H1 (cell line): ENCODE data around the gene KRT14. TPM values are rescaled to one million over a fixed set of nuclear protein-coding genes. Genes with fewer than 3 reads are reported as not detected.

Source experiments
- CTCF ChIA-PET: fragments of 300-600 bp; sonication (Branson Sonifier 250); formaldehyde crosslinking; loops from one replicate; lab custom pipeline; 2021; ENCODE audit not compliant: partially characterized antibody; lab: Charles Lee
- POLR2A ChIA-PET: fragments of 300-600 bp; sonication (Branson Sonifier 250); formaldehyde crosslinking; loops from one replicate; lab custom pipeline; 2021; ENCODE audit warnings: inconsistent platforms; ENCODE audit not compliant: partially characterized antibody; lab: Charles Lee
- DNase-seq, 2 experiments: peaks; one replicate each; pipeline versions ENCODE4 v3.0.0 to v3.0.0-alpha.2; 2010 to 2022; ENCODE audit warnings: low spot score in 2 of 2, low read depth in 1 of 2, mixed read lengths in 1 of 2
- FAIRE-seq: peaks from 2 replicates; lab custom pipeline; 2011; peaks lifted over from hg19 to GRCh38; lab: Jason Lieb, UNC
- H2AFZ ChIP-seq: 2 replicates; pipeline ENCODE4 v1.8.1; 2012; ENCODE audit warnings: low read length, inconsistent platforms
- H2AK5ac ChIP-seq: 2 replicates; pipeline ENCODE4 v1.6.1; 2013; ENCODE audit warnings: low read depth, low read length
- H2BK120ac ChIP-seq: replicated peaks from 2 replicates; pipeline ENCODE3; 2013; ENCODE audit warnings: low read depth, low read length, inconsistent platforms
- H2BK12ac ChIP-seq: 2 replicates; pipeline ENCODE4 v1.6.1; 2013; ENCODE audit warnings: low read depth, low read length
- H2BK15ac ChIP-seq: 2 replicates; pipeline ENCODE4 v1.6.1; 2013; ENCODE audit warnings: low read length
- H2BK20ac ChIP-seq: 2 replicates; pipeline ENCODE4 v1.6.1; 2013; ENCODE audit warnings: low read length
- H2BK5ac ChIP-seq: 2 replicates; pipeline ENCODE4 v1.6.1; 2013; ENCODE audit warnings: low read depth, low read length
- H3K14ac ChIP-seq: 2 replicates; pipeline ENCODE4 v1.6.1; 2013; ENCODE audit warnings: inconsistent platforms; ENCODE audit not compliant: insufficient read length
- H3K18ac ChIP-seq: 2 replicates; pipeline ENCODE4 v1.6.1; 2013; ENCODE audit warnings: low read length; ENCODE audit errors: extremely low read depth
- H3K23ac ChIP-seq: 2 replicates; pipeline ENCODE4 v1.6.1; 2013; ENCODE audit warnings: inconsistent platforms; ENCODE audit not compliant: insufficient read length
- H3K23me2 ChIP-seq: 2 replicates; pipeline ENCODE4 v1.6.1; 2013; ENCODE audit warnings: low read depth, low read length
- H3K27ac ChIP-seq: 2 replicates; pipeline ENCODE4 v1.6.1; 2011; ENCODE audit warnings: low read depth, low read length, inconsistent platforms
- H3K27me3 ChIP-seq, 4 experiments: replicated peaks in 1 of 4; 1 replicate in 1 of 4; 2 replicates in 3 of 4; pipeline versions ENCODE4 v1.6.1 to v1.8.1; 2011 to 2013; ENCODE audit warnings: low read length in 3 of 4, mild to moderate bottlenecking in 3 of 4, inconsistent platforms in 2 of 4, mixed read lengths in 2 of 4, moderate library complexity in 1 of 4; ENCODE audit not compliant: control insufficient read depth in 3 of 4, insufficient read depth in 3 of 4; ENCODE audit errors: extremely low read depth in 1 of 4
- H3K36me3 ChIP-seq, 4 experiments: 2 replicates each; pipeline versions ENCODE4 v1.6.1 to v1.8.1; 2011 to 2013; ENCODE audit warnings: mild to moderate bottlenecking in 4 of 4, low read length in 3 of 4, moderate library complexity in 2 of 4, control low read depth in 1 of 4, inconsistent platforms in 1 of 4; ENCODE audit not compliant: insufficient read depth in 4 of 4, control insufficient read depth in 2 of 4
- H3K4ac ChIP-seq: replicated peaks from 2 replicates; pipeline ENCODE3; 2013; ENCODE audit warnings: low read length, low read depth, mixed read lengths, inconsistent platforms; ENCODE audit not compliant: insufficient read length
- H3K4me1 ChIP-seq, 4 experiments: replicated peaks in 1 of 4; 1 replicate in 1 of 4; 2 replicates in 3 of 4; pipeline versions ENCODE4 v1.6.1 to v1.8.1; 2011 to 2013; ENCODE audit warnings: low read length in 3 of 4, inconsistent platforms in 2 of 4, mixed read lengths in 1 of 4; ENCODE audit not compliant: insufficient read depth in 4 of 4, control insufficient read depth in 3 of 4
- H3K4me2 ChIP-seq, 2 experiments: 2 replicates each; pipeline versions ENCODE4 v1.6.1 to v1.8.1; 2011 to 2013; ENCODE audit warnings: low read depth in 2 of 2, low read length in 2 of 2, control low read depth in 1 of 2, inconsistent platforms in 1 of 2, mild to moderate bottlenecking in 1 of 2; ENCODE audit not compliant: insufficient read depth in 1 of 2
- H3K4me3 ChIP-seq, 4 experiments: fragments of 200-600, 300-600 bp in 1 of 4; sonication (generic), shearing (Covaris generic), sonication (Bioruptor Twin) in 1 of 4; 2 replicates each; pipeline versions ENCODE4 v1.5.1 to v1.8.1; 2011 to 2016; ENCODE audit warnings: low read length in 4 of 4, low read depth in 3 of 4, control low read depth in 2 of 4, inconsistent platforms in 2 of 4, mild to moderate bottlenecking in 2 of 4, mixed read lengths in 1 of 4, moderate library complexity in 1 of 4; ENCODE audit not compliant: insufficient read depth in 2 of 4; ENCODE audit errors: extremely low read depth in 1 of 4
- H3K56ac ChIP-seq: replicated peaks from 2 replicates; pipeline ENCODE3; 2013; ENCODE audit warnings: low read depth, mild to moderate bottlenecking, mixed read lengths, low read length, inconsistent platforms; ENCODE audit not compliant: insufficient read length
- H3K79me1 ChIP-seq: 2 replicates; pipeline ENCODE4 v1.6.1; 2013; ENCODE audit warnings: low read depth, low read length, control low read depth
- H3K79me2 ChIP-seq, 2 experiments: 2 replicates each; pipeline versions ENCODE4 v1.6.1 to v1.8.1; 2012 to 2013; ENCODE audit warnings: low read length in 2 of 2, mild to moderate bottlenecking in 2 of 2, inconsistent platforms in 1 of 2; ENCODE audit not compliant: insufficient read depth in 2 of 2, control insufficient read depth in 1 of 2
- H3K9ac ChIP-seq, 4 experiments: replicated peaks in 1 of 4; 1 replicate in 1 of 4; 2 replicates in 3 of 4; pipeline versions ENCODE4 v1.6.1 to v1.8.1; 2011 to 2013; ENCODE audit warnings: low read depth in 3 of 4, low read length in 3 of 4, control low read depth in 2 of 4, mild to moderate bottlenecking in 2 of 4, moderate library complexity in 2 of 4, inconsistent platforms in 1 of 4; ENCODE audit errors: extremely low read depth in 1 of 4
- H3K9me3 ChIP-seq, 2 experiments: 2 replicates each; pipeline versions ENCODE4 v1.6.1 to v1.8.1; 2012 to 2013; ENCODE audit warnings: mild to moderate bottlenecking in 2 of 2, moderate library complexity in 2 of 2, control low read depth in 1 of 2, inconsistent platforms in 1 of 2, low read depth in 1 of 2, low read length in 1 of 2, mixed read lengths in 1 of 2; ENCODE audit not compliant: insufficient read depth in 2 of 2
- H4K20me1 ChIP-seq, 2 experiments: replicated peaks in 1 of 2; 2 replicates each; pipeline versions ENCODE3 to v1.8.1; 2011 to 2013; ENCODE audit warnings: inconsistent platforms in 2 of 2, low read length in 2 of 2, mild to moderate bottlenecking in 1 of 2; ENCODE audit not compliant: insufficient read depth in 2 of 2, control insufficient read depth in 1 of 2
- H4K5ac ChIP-seq: 2 replicates; pipeline ENCODE4 v1.6.1; 2013; ENCODE audit warnings: low read length, low read depth, mixed read lengths, inconsistent platforms; ENCODE audit not compliant: insufficient read length
- H4K8ac ChIP-seq: 2 replicates; pipeline ENCODE4 v1.8.0; 2013; ENCODE audit warnings: mild to moderate bottlenecking, moderate library complexity, low read length, inconsistent platforms; ENCODE audit not compliant: insufficient read depth; ENCODE audit errors: extremely low read depth
- H4K91ac ChIP-seq: replicated peaks from 2 replicates; pipeline ENCODE3; 2013; ENCODE audit warnings: low read length, mixed read lengths, inconsistent platforms; ENCODE audit not compliant: insufficient read length
- BACH1 ChIP-seq: IDR thresholded peaks from 2 replicates; pipeline ENCODE4 v1.6.1; 2012; ENCODE audit warnings: low read length, improper control_type of control experiment
- EGR1 ChIP-seq: IDR thresholded peaks from 2 replicates; pipeline ENCODE4 v1.6.1; 2011; ENCODE audit warnings: low read depth, low read length, borderline replicate concordance
- GTF2F1 ChIP-seq: IDR thresholded peaks from 2 replicates; pipeline ENCODE4 v1.6.1; 2012; ENCODE audit warnings: low read depth, low read length, improper control_type of control experiment, borderline replicate concordance
- JUND ChIP-seq: IDR thresholded peaks from 2 replicates; pipeline ENCODE4 v1.6.1; 2011; ENCODE audit warnings: mild to moderate bottlenecking, improper control_type of control experiment, low read length
- KDM1A ChIP-seq: fragments of 200-600, 300-600 bp; sonication (generic); IDR thresholded peaks from 2 replicates; pipeline ENCODE4 v1.7.1; 2016; ENCODE audit warnings: mild to moderate bottlenecking, low read length, borderline replicate concordance
- KDM4A ChIP-seq: IDR thresholded peaks from one replicate; pipeline ENCODE4 v1.7.1; 2012; ENCODE audit warnings: low read depth, mild to moderate bottlenecking, moderate library complexity, low read length, inconsistent platforms; ENCODE audit not compliant: severe bottlenecking
- RXRA ChIP-seq: IDR thresholded peaks from 2 replicates; pipeline ENCODE4 v1.6.1; 2011; ENCODE audit warnings: low read depth, mild to moderate bottlenecking, low read length, moderate library complexity; ENCODE audit not compliant: insufficient read depth
- SIX5 ChIP-seq: IDR thresholded peaks from 2 replicates; pipeline ENCODE4 v1.6.1; 2011; ENCODE audit warnings: mild to moderate bottlenecking, low read depth, low read length
- SP2 ChIP-seq: IDR thresholded peaks from 2 replicates; pipeline ENCODE4 v1.6.1; 2012; ENCODE audit warnings: mild to moderate bottlenecking, low read length, inconsistent platforms
- SUZ12 ChIP-seq: fragments of 200-600 bp; sonication (generic); IDR thresholded peaks from 2 replicates; pipeline ENCODE4 v1.6.1; 2012; ENCODE audit warnings: mild to moderate bottlenecking, inconsistent platforms, low read length, moderate library complexity, mixed read lengths
- TEAD4 ChIP-seq: IDR thresholded peaks from 2 replicates; pipeline ENCODE4 v1.6.1; 2012; ENCODE audit warnings: low read depth, low read length, inconsistent platforms, mixed read lengths
- ZNF274 ChIP-seq: IDR thresholded peaks from 2 replicates; pipeline ENCODE4 v1.7.0; 2012; ENCODE audit warnings: low read length, borderline replicate concordance; ENCODE audit errors: extremely low read depth
- WGBS, 2 experiments: shearing (Covaris generic) in 1 of 2; methylation state at CpG; one replicate each; pipeline versions ENCODE4 v1.1.6 to v1.1.7; 2013 to 2015; ENCODE audit warnings: low lambda C conversion rate in 2 of 2, mixed read lengths in 2 of 2, inconsistent platforms in 1 of 2, low coverage in 1 of 2, missing lambda C conversion rate in 1 of 2; ENCODE audit not compliant: insufficient replicate concordance in 2 of 2, insufficient coverage in 1 of 2, insufficient read length in 1 of 2; ENCODE audit errors: extremely low coverage in 1 of 2, missing lambda C conversion rate in 1 of 2; 5-methylcytosine and 5-hydroxymethylcytosine counted together
- polyA plus RNA-seq, 7 experiments: library from polyadenylated mRNA; depleted of rRNA in 3 of 7; stranded (reverse) in 5 of 7; unstranded in 2 of 7; fragments of >200 nt in 5 of 7; fragments of 200-250 nt in 2 of 7; gene quantifications; 1 replicate in 5 of 7; 2 replicates in 1 of 7; 4 replicates in 1 of 7; pipeline versions ENCODE4 v1.2.1 to v1.2.3, GENCODE V29; 2011 to 2013; ENCODE audit warnings: missing spikeins in 2 of 7, mixed read lengths in 2 of 7
- total RNA-seq: library from RNA; stranded (reverse); fragmentation: NEBNext Ultra II Directional; extraction: Animal tissue kit (Norgen Biotek cat#: 25700); gene quantifications from 2 replicates; pipeline ENCODE4 v1.2.1, GENCODE V29; 2021

The KRT14 gene
- total and polyA plus RNA-seq, 2 of the 8 experiments (the other 6 are each of a cell fraction or from before 2014, with no cell fraction given): 0.35 TPM; not detected in 1

DNA sequence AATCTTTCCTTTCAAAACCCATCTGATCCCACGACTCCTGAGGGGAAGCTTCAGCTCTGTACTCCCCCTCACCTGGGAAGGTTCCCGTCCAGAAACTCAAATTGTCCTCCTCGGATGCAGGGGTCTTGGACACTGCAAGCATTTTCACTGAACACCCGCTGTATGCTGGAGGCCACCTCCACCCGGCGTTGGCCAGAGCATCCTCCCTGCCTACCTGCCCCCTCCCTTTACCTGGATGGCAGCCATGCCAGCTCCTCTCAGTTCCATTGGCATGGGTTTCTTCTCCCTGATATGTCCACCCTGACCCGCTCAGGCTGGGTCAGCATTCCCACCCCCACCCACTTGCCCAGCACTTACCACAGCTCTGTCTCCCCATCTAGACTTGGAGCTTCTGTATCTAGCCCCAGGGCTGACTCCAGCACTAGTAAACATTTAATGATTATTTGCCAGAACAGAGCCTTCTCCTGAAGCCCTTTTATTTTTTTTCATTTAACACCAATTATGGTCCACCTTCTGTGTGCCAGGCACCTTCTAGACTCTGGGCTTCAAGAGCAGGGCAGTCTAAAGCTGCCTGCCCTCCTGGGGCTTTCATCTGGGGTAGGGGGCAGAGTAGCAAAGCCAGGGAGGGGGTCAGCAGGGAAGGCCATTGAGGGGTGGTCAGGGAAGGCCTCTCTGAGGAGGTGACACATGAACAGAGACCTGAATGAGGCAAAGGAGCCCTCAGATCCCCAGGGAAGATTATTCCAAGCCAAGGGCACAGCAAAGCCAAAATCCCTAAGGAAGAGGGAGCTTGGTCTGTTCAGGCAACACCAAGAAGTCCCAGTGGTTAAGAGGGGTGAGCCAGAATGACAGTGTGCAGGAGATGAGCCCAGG, 49.7 kb downstream of the KRT14 start:
- H4K8ac ChIP-seq: no peak overlapping the region; the same call in 1 of the 2 replicates
- H4K91ac ChIP-seq: no peak overlapping the region
- no peaks in the 10 kb centered on the region; a peak in 1 of 7 replicates for H3K27me3 ChIP-seq
- no peak overlapping the region for H3K4me2 ChIP-seq
- POLR2A ChIA-PET: interaction anchor here (1.1 to 16.2 kb wide), 3 partner anchors 11 to 152 kb away, joined by 4 to 293 read pairs (median 5); partner anchors contain the start of gene KRT19
- 0 out of 2 replicates have a peak overlapping the region, but pooled peaks have one; percentile 32 for H2BK20ac ChIP-seq
- no peak for DNase-seq
- H2AK5ac ChIP-seq: no peak overlapping the region
- peak overlapping the region; percentile 47; the same call in 1 of the 2 replicates for H2BK15ac ChIP-seq
- no peak for FAIRE-seq
- no peak overlapping the region for H3K56ac ChIP-seq
- H3K4me3 ChIP-seq: no peak overlapping the region
- no peak overlapping the region for H3K18ac ChIP-seq
- no peak overlapping the region for H3K14ac ChIP-seq
- CTCF ChIA-PET: interaction anchor here (0.7 to 5.5 kb wide), 11 partner anchors 12 to 198 kb away, joined by 3 to 48 read pairs (median 3); no protein-coding TSS in a partner anchor
- H3K4me1 ChIP-seq: peaks cover 10 to 23% (median 16%) of the 10 kb centered on the region in 4 experiments
- no peaks in the 10 kb centered on the region for H3K36me3 ChIP-seq
- no peak overlapping the region for H2BK12ac ChIP-seq
- H3K9me3 ChIP-seq: no peaks in the 10 kb centered on the region
- no peaks in the 10 kb centered on the region for H3K79me1 ChIP-seq
- H2BK120ac ChIP-seq: no peak overlapping the region
- H4K5ac ChIP-seq: no peak overlapping the region
- no peak overlapping the region for H3K9ac ChIP-seq
- H3K4ac ChIP-seq: no peak overlapping the region
- H4K20me1 ChIP-seq: no peaks in the 10 kb centered on the region
- no peak overlapping the region for H3K23ac ChIP-seq
- H3K27ac ChIP-seq: no peak overlapping the region
- no peaks in the 10 kb centered on the region for H3K79me2 ChIP-seq
- 80% methylated on average over 7 of the region's 7 CpGs; no CpG with 5 or more reads in 1 of the 2 experiments for WGBS, 2 experiments
- H2AFZ ChIP-seq: no peak overlapping the region
- H3K23me2 ChIP-seq: no peaks in the 10 kb centered on the region
- H2BK5ac ChIP-seq: no peak overlapping the region; the same call in 1 of the 2 replicates
- TF ChIP-seq TEAD4: no peak
- no peak for TF ChIP-seq SIX5
- no peak for TF ChIP-seq GTF2F1
- TF ChIP-seq KDM1A: no peak
- TF ChIP-seq SUZ12: no peak
- TF ChIP-seq ZNF274: no peak
- no peak for TF ChIP-seq BACH1
- TF ChIP-seq KDM4A: no peak
- no peak for TF ChIP-seq EGR1
- TF ChIP-seq RXRA: no peak
- no peak for TF ChIP-seq JUND
- no peak for TF ChIP-seq SP2
